AG09309 (cell line): ENCODE data around the gene PCDH17.

Experiments used
- DNase-seq: peaks from one replicate; pipeline ENCODE4 v3.0.0-alpha.2; 2010; ENCODE audit warnings: low read depth
- H3K4me3 ChIP-seq: 2 replicates; pipeline ENCODE4 v1.5.1; 2011; ENCODE audit warnings: mild to moderate bottlenecking, low read depth, low read length, moderate library complexity; ENCODE audit not compliant: control insufficient read depth
- TF ChIP-seq, protein P1 (sequence below): IDR thresholded peaks from 2 replicates; pipeline ENCODE4 v1.5.1; 2011; ENCODE audit warnings: mild to moderate bottlenecking, low read depth, low read length, inconsistent platforms; ENCODE audit not compliant: insufficient read depth, control insufficient read depth; ENCODE audit errors: missing control alignments

Gene PCDH17

GRCh38 chr13:57635541-57636085 is 4.1 kb downstream of the PCDH17 start:
- no peak overlapping the region for H3K4me3 ChIP-seq
- TF ChIP-seq, protein P1, sequence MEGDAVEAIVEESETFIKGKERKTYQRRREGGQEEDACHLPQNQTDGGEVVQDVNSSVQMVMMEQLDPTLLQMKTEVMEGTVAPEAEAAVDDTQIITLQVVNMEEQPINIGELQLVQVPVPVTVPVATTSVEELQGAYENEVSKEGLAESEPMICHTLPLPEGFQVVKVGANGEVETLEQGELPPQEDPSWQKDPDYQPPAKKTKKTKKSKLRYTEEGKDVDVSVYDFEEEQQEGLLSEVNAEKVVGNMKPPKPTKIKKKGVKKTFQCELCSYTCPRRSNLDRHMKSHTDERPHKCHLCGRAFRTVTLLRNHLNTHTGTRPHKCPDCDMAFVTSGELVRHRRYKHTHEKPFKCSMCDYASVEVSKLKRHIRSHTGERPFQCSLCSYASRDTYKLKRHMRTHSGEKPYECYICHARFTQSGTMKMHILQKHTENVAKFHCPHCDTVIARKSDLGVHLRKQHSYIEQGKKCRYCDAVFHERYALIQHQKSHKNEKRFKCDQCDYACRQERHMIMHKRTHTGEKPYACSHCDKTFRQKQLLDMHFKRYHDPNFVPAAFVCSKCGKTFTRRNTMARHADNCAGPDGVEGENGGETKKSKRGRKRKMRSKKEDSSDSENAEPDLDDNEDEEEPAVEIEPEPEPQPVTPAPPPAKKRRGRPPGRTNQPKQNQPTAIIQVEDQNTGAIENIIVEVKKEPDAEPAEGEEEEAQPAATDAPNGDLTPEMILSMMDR = no peak
- DNase-seq = no peak

DNA sequence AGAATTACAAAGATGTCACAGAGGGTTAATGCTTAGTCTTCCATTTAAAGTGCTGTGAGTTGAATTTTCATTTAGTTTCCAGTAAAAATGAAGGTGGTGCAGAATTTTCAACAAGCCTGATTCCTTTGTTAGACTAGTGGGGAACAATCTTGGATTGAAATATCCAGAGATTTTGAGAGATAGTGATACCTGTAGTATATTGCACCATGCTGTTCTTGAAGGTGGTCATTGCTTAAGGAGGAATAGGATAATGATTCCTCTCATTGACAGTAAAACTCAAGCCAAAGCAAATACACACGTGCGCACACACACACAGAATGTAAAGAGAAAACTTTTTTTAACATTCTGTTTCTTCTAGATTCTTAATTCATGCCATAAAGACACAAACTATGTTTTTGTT is 5.3 kb downstream of the PCDH17 start:
- DNase-seq = no peak
- no peak overlapping the region for H3K4me3 ChIP-seq
- TF ChIP-seq, protein P1 = no peak

GRCh38 chr13:57637515-57637914 is 6.0 kb downstream of the PCDH17 start:
- no peak for DNase-seq
- TF ChIP-seq, protein P1 = no peak
- no peak overlapping the region for H3K4me3 ChIP-seq

DNA sequence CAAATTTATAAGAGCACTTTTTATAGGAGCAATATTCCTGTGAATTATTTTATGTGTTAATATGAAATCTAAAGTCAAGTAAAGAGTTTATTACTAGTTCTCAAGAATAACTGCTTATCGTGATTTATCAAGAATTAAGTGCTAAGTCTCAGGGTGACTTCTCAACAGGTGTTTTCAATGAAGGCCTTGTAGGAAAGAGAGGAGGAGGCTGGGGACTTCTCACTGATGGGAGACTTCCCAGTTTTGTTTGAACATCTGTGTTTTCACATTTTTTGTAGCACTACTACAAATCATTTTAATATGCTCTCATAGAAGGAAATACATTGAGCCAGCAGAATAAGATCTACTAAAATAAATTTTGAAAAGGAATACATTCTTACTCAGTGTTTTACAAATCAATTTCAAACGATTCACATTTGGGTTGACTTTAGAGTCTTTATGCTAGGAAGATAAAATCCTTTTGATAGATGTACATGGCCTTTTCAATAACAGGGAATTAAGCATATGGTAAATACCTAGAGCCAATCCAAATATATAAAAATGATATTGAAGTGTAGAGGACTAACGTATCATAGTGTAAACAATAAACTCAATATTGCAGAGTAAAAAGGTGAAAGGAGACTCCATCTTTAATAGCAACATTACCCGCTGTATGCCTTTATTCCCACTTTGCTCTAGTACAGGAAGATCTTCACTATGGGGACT is 6.8 kb downstream of the PCDH17 start:
- DNase-seq = no peak

DNA sequence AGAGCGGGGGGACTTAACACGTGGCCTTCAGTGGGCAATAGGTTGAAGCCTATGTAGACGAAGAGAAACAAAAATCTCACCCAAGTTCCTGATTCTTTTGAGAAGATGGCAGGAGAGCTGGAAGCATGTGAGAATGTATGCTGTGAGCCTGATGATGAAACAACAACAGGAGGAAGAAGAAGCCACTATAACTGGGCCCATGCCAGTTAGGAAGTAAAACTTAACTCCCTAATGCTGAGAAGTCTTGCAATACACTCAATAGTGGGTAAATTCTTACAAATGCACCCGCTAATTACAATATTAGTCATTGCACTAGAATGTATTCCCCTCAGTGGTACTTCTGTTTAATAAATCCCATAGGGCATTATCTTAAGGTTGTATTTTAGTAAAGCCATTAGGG is 9.1 kb downstream of the PCDH17 start:
- H3K4me3 ChIP-seq = no peak overlapping the region
- no peak for DNase-seq
- TF ChIP-seq, protein P1 = no peak

More for the DNA sequence above, 6.8 kb downstream of the PCDH17 start:
- H3K4me3 ChIP-seq = no peak overlapping the region
- TF ChIP-seq, protein P1 = no peak

DNA sequence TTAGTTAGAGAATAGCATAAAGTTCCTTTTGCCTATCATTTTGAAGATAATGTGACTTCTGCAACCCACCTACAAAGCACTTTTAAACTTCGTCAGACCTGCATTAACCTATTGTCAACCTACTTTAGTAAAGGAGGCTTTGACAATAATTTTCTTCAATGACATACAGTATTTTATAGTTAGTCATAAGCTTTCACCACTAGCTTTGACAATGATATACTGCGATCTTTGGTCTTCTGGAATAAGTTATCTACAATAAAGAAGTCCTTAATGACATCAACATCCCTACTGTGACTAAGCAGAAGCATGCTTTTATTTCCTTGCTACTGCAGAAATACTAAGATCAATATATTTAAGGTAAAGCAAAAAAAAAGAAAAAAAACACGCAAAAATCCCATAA is 9.5 kb downstream of the PCDH17 start:
- H3K4me3 ChIP-seq = no peak overlapping the region
- no peak for DNase-seq
- TF ChIP-seq, protein P1 = no peak
